ENCODE results near the gene ABCB10. TPM values are rescaled to one million over a fixed set of nuclear protein-coding genes. Genes with fewer than 3 reads are reported as not detected.

The ABCB10 gene
- polyA plus RNA-seq, 2 of the 4 experiments (the other 2 are of a cell fraction): 13.9 to 16.3 TPM

- Histone ChIP-seq H3K9me3 (no peaks in the 10 kb centered on the region), H3K4me1 (peaks cover 4% of the 10 kb centered on the region; the same call in 1 of the 3 replicates), H3K27ac (no peak overlapping the region), H3K4me3 (no peak overlapping the region), H3K4me2 (no peak overlapping the region)
- 89% methylated on average over 12 of the region's 12 CpGs for WGBS (ENCODE audit: missing lambda C conversion rate)
- no peak for FAIRE-seq
- no peak for DNase-seq (ENCODE audit: low read depth in 1 of 2, low spot score in 1 of 2)
- ChIA-PET CTCF (no interaction called here), POLR2A (no interaction called here)
- no peak for ATAC-seq
- TF ChIP-seq SREBF2 (IDR thresholded peaks at IDR 0.05) (no peak), FOSB (CRISPR knock-in tag; IDR thresholded peaks at IDR 0.05) (no peak), POLR2A (IDR thresholded peaks at IDR 0.05; ENCODE audit: low read length) (no peak), MAZ (IDR thresholded peaks at IDR 0.05; ENCODE audit: borderline replicate concordance, low read depth, low read length) (no peak), NR3C1 (IDR thresholded peaks at IDR 0.05) (no peak), MAX (IDR thresholded peaks at IDR 0.05) (no peak), NFE2L2 (conservative IDR thresholded peaks at IDR 0.05; ENCODE audit: low read length) (no peak), RAD21 (conservative IDR thresholded peaks at IDR 0.05 in 1 of 2, IDR thresholded peaks at IDR 0.05 in 1 of 2) (no peak)
Observed at GRCh38 chr1:229593800-229594199, 35.3 kb upstream of the ABCB10 start.

GRCh38 chr1:229590119-229590518 lies 31.6 kb upstream of the ABCB10 start:
- FAIRE-seq: no peak
- no peak for TF ChIP-seq EHMT2 (IDR thresholded peaks at IDR 0.05; ENCODE audit: low read depth)
- no peak for TF ChIP-seq JUNB (IDR thresholded peaks at IDR 0.05)
- TF ChIP-seq RFX5 (IDR thresholded peaks at IDR 0.05): no peak
- TF ChIP-seq ZNF302 (CRISPR knock-in tag; IDR thresholded peaks at IDR 0.05): no peak
- TF ChIP-seq TFCP2L1 (CRISPR knock-in tag; IDR thresholded peaks at IDR 0.05): no peak
- TF ChIP-seq ZC3H11A (IDR thresholded peaks at IDR 0.05): no peak
- no peak for TF ChIP-seq HMGXB4 (CRISPR knock-in tag; IDR thresholded peaks at IDR 0.05; ENCODE audit: borderline replicate concordance)
- TF ChIP-seq NR3C1 (IDR thresholded peaks at IDR 0.05): no peak
- TF ChIP-seq REST (IDR thresholded peaks at IDR 0.05): no peak
- TF ChIP-seq BCL3 (IDR thresholded peaks at IDR 0.05): no peak
- no peak for DNase-seq (ENCODE audit: low read depth in 1 of 2, low spot score in 1 of 2)
- CTCF ChIA-PET: interaction anchor here (1.0 to 1.3 kb wide), 2 partner anchors 69 to 332 kb away, joined by 3 read pairs; no protein-coding TSS in a partner anchor
- ATAC-seq: no peak
- POLR2A ChIA-PET: no interaction called here
- 91% methylated on average over 5 of the region's 5 CpGs for WGBS (ENCODE audit: missing lambda C conversion rate)
- H3K4me2 ChIP-seq: no peak overlapping the region
- H3K4me1 ChIP-seq: no peaks in the 10 kb centered on the region
- no peak overlapping the region for H3K27ac ChIP-seq
- no peak overlapping the region for H3K4me3 ChIP-seq
- no peaks in the 10 kb centered on the region for H3K9me3 ChIP-seq

GRCh38 chr1:229585338-229585737 lies 26.8 kb upstream of the ABCB10 start:
- FAIRE-seq (no peak), DNase-seq (ENCODE audit: low read depth in 1 of 2, low spot score in 1 of 2) (no peak), ATAC-seq (peak in 1 of 2 experiments; percentile 44; a peak in 3 of 6 replicates)
- no peak overlapping the region for H3K4me2 ChIP-seq
- ChIA-PET CTCF (interaction anchor here (0.7 kb wide), 1 partner anchor 9 kb away, joined by 3 read pairs; no protein-coding TSS in a partner anchor), POLR2A (no interaction called here)
- H3K4me1 ChIP-seq: no peaks in the 10 kb centered on the region
- no peak for TF ChIP-seq KDM5A (IDR thresholded peaks at IDR 0.05)
- no peak for TF ChIP-seq CEBPB (IDR thresholded peaks at IDR 0.05)
- no peak for TF ChIP-seq CHD4 (IDR thresholded peaks at IDR 0.05; ENCODE audit: borderline replicate concordance)
- no peak for TF ChIP-seq GATA3 (IDR thresholded peaks at IDR 0.05; ENCODE audit: borderline replicate concordance)
- TF ChIP-seq HOXB13 (CRISPR knock-in tag; IDR thresholded peaks at IDR 0.05; ENCODE audit: low read depth): no peak
- TF ChIP-seq PHF8 (IDR thresholded peaks at IDR 0.05; ENCODE audit: borderline replicate concordance, low read depth): no peak
- no peak for TF ChIP-seq FOXS1 (CRISPR knock-in tag; IDR thresholded peaks at IDR 0.05)
- TF ChIP-seq RCOR1 (IDR thresholded peaks at IDR 0.05; ENCODE audit: low read depth, low read length): no peak
- no peak for TF ChIP-seq ZFP36 (IDR thresholded peaks at IDR 0.05; ENCODE audit: borderline replicate concordance, partially characterized antibody)
- TF ChIP-seq NFE2L2 (conservative IDR thresholded peaks at IDR 0.05; ENCODE audit: low read length): no peak
- no peak for TF ChIP-seq POLR2AphosphoS2 (conservative IDR thresholded peaks at IDR 0.05; ENCODE audit: low read length)
- no peak for TF ChIP-seq SMC3 (IDR thresholded peaks at IDR 0.05)
- TF ChIP-seq BHLHE40 (IDR thresholded peaks at IDR 0.05; ENCODE audit: low read depth, low read length): no peak
- no peak for TF ChIP-seq TFCP2L1 (CRISPR knock-in tag; IDR thresholded peaks at IDR 0.05)
- TF ChIP-seq FOSL2 (IDR thresholded peaks at IDR 0.05): no peak
- TF ChIP-seq FOSL2 (CRISPR knock-in tag; IDR thresholded peaks at IDR 0.05): no peak
- TF ChIP-seq ZNF302 (CRISPR knock-in tag; IDR thresholded peaks at IDR 0.05): no peak
- no peak for TF ChIP-seq CBX8 (IDR thresholded peaks at IDR 0.05)
- H3K9me3 ChIP-seq: no peaks in the 10 kb centered on the region
- WGBS (ENCODE audit: missing lambda C conversion rate): 51% methylated on average over 2 of the region's 2 CpGs
- no peak overlapping the region for H3K4me3 ChIP-seq
- H3K27ac ChIP-seq: no peak overlapping the region

Data from A549 (cell line).